Measurements from ENCODE around the gene TMEM135. TPM values are rescaled to one million over a fixed set of nuclear protein-coding genes. Genes with fewer than 3 reads are reported as not detected.

The TMEM135 gene
- total RNA-seq, 4 donors from 2014 or later = 19.0 to 38.5 (median 29.5) TPM

DNA sequence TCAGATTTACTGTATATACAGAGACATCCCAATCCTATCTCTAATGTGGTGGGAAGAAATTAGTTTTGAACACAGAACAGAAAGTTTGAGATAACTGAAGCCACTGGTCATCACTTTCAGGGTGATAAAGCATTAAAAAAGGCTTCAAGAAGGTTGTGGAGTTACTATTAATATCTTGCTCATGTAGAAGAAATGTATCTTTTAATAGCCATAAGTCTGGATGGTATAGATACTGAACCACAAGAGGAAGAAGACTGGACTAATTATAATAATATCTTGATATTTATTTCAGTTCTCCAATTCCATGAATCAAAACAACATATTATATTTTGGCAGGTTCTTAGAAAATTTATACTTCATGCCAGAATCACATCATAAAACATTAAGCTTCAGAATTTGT, 137.1 kb downstream of the TMEM135 start:
- Histone ChIP-seq H3K4me3 (no peak overlapping the region), H3K27me3 (no peaks in the 10 kb centered on the region), H3K27ac (no peak overlapping the region), H3K4me1 (peaks cover 0 to 8% of the 10 kb centered on the region in 2 donors), H3K9me3 (no peaks in the 10 kb centered on the region), H3K36me3 (no peaks in the 10 kb centered on the region)
- intact Hi-C loops (cut with DNase I; ENCODE audit: low total_unique reads) = no loop called here
- TF ChIP-seq, protein P1, sequence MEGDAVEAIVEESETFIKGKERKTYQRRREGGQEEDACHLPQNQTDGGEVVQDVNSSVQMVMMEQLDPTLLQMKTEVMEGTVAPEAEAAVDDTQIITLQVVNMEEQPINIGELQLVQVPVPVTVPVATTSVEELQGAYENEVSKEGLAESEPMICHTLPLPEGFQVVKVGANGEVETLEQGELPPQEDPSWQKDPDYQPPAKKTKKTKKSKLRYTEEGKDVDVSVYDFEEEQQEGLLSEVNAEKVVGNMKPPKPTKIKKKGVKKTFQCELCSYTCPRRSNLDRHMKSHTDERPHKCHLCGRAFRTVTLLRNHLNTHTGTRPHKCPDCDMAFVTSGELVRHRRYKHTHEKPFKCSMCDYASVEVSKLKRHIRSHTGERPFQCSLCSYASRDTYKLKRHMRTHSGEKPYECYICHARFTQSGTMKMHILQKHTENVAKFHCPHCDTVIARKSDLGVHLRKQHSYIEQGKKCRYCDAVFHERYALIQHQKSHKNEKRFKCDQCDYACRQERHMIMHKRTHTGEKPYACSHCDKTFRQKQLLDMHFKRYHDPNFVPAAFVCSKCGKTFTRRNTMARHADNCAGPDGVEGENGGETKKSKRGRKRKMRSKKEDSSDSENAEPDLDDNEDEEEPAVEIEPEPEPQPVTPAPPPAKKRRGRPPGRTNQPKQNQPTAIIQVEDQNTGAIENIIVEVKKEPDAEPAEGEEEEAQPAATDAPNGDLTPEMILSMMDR (IDR thresholded peaks at IDR 0.05) = no peak
- no peak for TF ChIP-seq POLR2A (IDR thresholded peaks at IDR 0.05)
- DNase-seq = no peak

DNA sequence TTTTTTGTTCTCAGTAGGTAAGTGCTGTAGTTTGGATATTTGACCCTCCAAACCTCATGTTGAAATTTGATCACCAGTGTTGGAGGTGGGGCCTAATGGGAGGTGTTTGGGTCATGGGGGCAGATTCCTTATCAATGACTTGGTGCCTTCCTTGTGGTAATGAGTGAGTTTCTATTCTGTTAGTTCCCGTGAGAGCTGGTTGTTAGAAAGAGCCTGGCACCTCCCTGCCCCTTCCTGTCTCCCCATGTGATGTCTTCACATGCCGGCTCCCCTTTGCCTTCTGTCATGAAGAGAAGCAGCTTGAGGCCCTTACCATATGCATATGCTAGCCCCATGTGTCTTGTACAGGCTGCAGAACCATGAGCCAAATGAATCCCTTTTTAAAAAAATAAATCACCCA, 138.3 kb downstream of the TMEM135 start:
- H3K27me3 ChIP-seq = no peaks in the 10 kb centered on the region
- DNase-seq = no peak
- no peaks in the 10 kb centered on the region for H3K9me3 ChIP-seq
- no peaks in the 10 kb centered on the region for H3K36me3 ChIP-seq
- TF ChIP-seq, protein P1 (IDR thresholded peaks at IDR 0.05) = no peak
- TF ChIP-seq POLR2A (IDR thresholded peaks at IDR 0.05) = no peak
- no peak overlapping the region for H3K4me3 ChIP-seq
- intact Hi-C loops (cut with DNase I; ENCODE audit: low total_unique reads) = no loop called here
- H3K27ac ChIP-seq = no peak overlapping the region
- peaks cover 0 to 8% of the 10 kb centered on the region in 2 donors for H3K4me1 ChIP-seq

DNA sequence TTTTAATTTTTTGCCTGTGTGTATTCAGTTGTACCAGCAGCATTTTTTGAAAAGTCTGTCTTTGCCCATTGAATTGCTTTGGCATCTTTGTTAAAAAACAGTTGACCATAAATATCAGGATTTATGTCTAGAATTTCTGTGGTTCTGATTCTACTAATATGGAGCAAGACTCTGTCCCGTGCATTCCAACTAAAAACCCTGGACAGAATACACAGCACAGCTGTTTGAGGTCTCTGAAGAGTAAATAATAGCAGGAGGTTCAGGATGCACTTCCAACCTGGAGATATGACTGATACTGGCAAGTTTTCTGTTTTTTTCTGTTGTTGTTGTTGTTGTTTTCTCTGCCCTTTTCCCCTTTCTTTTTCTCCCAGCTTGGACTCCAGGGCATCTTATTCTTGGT, 141.9 kb downstream of the TMEM135 start:
- no peak for DNase-seq
- Histone ChIP-seq H3K27ac (no peak overlapping the region), H3K9me3 (no peaks in the 10 kb centered on the region), H3K4me1 (no peaks in the 10 kb centered on the region), H3K4me3 (no peak overlapping the region), H3K27me3 (no peaks in the 10 kb centered on the region), H3K36me3 (no peaks in the 10 kb centered on the region)
- intact Hi-C loops (cut with DNase I; ENCODE audit: low total_unique reads) = no loop called here
- TF ChIP-seq POLR2A (IDR thresholded peaks at IDR 0.05) = no peak
- TF ChIP-seq, protein P1 (IDR thresholded peaks at IDR 0.05) = no peak

DNA sequence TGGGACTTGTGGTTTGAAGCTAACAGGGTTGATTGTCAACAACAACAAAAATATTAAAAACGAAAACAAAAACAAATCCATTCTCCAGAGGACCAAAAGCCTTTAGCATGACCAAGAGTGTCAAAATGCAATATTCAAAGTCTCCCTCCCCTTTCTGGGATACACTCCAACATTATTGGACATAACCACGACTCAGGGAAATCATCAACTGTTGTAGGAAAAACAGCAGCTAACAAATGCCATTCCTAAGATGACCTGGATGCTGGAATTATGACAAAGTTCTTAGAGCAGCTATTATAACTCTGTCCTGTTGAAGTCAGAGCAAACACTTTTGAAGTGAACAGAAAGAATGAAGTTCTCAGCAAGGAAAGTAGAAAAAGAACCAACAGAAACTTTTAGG, 143.0 kb downstream of the TMEM135 start:
- H3K4me3 ChIP-seq = no peak overlapping the region
- no peak overlapping the region for H3K27ac ChIP-seq
- no peaks in the 10 kb centered on the region for H3K9me3 ChIP-seq
- no peaks in the 10 kb centered on the region for H3K27me3 ChIP-seq
- no peak for DNase-seq
- intact Hi-C loops (cut with DNase I; ENCODE audit: low total_unique reads) = no loop called here
- TF ChIP-seq POLR2A (IDR thresholded peaks at IDR 0.05) = no peak
- TF ChIP-seq, protein P1 (IDR thresholded peaks at IDR 0.05) = no peak
- H3K36me3 ChIP-seq = no peaks in the 10 kb centered on the region
- H3K4me1 ChIP-seq = no peaks in the 10 kb centered on the region

DNA sequence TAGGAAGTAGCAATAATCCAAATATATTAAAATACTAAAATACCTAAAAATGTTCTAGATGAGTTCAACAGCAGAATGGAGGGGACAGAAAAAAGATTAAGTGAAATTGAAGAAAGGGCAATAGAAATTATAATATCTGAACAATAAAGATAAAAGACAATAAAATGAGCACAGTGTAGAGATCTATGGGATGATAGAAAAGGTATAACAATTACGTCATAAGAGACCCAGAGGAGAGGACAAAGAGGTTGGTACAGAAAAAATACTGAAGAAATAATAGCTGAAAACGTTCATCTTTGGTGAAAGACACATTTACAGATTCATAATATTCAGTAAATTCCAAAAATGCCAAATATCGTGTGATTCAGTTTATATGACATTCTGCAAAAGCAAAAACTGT, 143.4 kb downstream of the TMEM135 start:
- Histone ChIP-seq H3K27me3 (no peaks in the 10 kb centered on the region), H3K4me1 (no peaks in the 10 kb centered on the region), H3K4me3 (no peak overlapping the region), H3K27ac (no peak overlapping the region), H3K9me3 (no peaks in the 10 kb centered on the region), H3K36me3 (no peaks in the 10 kb centered on the region)
- intact Hi-C loops (cut with DNase I; ENCODE audit: low total_unique reads) = no loop called here
- DNase-seq = no peak
- TF ChIP-seq, protein P1 (IDR thresholded peaks at IDR 0.05) = no peak
- no peak for TF ChIP-seq POLR2A (IDR thresholded peaks at IDR 0.05)
